MV-4-11 (cell line): ENCODE measurements around the gene MYEOV.

Experiments
- DNase-seq: peaks from one replicate; lab custom pipeline; 2025; lab: John Stamatoyannopoulos, UW

Gene MYEOV

GRCh38 chr11:69293819-69294505 lies at the start of gene MYEOV:
Gene MYEOV, plus strand, starts transcription at chr11:69294155. Its CDS starts 1,200 bp downstream, at chr11:69295355.
- no peak for DNase-seq

DNA sequence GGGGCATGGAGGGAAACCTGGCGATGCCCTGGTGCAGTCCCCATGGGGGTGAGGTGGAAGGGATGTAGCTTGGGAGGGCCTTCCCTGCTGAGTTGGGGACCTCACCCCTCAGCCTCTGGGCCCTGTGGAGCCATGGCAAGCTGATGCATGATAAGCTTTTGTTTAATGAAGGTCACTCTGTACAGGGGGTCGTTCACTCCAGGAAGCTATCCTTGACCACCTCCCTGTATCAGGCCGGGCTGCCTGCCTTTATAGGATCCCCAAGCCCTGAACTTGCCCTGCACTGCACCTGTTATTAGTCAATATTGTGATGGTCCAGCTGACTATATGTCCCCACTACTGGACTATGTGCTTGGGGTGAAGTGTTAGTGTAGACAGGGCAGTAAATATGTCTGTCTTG lies 49.7 kb upstream of the MYEOV start:
- no peak for DNase-seq

DNA sequence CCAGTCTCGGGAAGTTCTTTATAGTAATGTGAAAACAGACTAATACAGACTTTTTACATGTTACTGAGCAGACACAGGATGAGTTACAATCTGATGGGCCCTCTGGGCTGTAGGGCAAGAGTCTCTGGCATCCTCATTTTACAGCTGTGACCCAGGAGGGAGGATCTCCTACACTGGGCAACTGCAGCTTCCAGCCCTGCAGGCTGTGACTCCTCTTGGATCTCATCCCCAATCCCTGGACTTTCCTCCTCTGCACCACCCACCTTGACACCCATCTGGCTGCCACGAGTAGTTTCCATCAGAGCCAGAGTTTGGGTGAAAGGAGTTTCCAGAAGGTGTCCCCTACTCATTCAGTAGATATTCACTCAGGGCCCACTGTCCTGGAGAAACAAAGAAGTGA lies 48.9 kb upstream of the MYEOV start:
- no peak for DNase-seq

DNA sequence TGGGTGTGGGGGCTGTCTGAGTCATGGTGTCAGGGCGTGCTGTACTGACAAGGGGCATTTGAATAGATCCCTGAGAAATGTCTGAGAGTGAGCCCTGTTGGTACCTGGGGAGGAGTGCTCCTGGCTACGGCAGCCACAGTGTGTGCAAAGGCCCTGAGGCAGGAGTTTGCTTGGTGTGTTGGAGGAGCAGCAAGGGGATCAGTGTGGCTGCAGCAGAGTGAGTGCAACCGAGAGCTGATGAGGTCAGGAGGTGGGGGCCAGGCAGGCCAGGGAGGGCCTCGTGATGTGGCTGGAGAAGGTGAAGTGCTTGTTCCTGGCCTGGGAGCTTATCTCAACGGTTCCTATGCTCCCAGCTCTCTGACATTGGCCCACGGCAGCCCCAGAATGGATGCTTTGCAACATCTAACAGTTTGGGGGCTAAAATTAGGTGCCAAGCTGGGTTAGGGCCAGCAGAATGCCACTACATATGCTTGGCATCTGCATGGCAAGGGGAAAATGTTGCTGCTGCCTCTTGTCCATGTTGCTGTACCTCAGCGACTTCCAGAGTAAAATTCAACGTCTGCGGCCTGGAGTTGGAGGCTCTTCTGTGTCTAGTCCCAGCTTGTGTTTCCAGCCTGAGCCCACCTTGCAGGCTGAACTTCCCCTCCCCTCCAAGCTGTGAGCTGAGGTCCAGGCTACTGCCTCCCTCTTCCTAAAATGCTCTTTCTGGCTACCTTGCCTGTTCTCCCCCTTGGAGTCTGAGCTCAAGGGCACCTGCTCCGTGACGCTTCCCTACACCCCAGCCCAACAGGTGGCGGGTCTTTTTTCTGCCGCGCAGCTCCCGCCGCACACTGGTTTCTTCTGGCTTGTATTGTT lies 48.2 kb upstream of the MYEOV start:
- no peak for DNase-seq

DNA sequence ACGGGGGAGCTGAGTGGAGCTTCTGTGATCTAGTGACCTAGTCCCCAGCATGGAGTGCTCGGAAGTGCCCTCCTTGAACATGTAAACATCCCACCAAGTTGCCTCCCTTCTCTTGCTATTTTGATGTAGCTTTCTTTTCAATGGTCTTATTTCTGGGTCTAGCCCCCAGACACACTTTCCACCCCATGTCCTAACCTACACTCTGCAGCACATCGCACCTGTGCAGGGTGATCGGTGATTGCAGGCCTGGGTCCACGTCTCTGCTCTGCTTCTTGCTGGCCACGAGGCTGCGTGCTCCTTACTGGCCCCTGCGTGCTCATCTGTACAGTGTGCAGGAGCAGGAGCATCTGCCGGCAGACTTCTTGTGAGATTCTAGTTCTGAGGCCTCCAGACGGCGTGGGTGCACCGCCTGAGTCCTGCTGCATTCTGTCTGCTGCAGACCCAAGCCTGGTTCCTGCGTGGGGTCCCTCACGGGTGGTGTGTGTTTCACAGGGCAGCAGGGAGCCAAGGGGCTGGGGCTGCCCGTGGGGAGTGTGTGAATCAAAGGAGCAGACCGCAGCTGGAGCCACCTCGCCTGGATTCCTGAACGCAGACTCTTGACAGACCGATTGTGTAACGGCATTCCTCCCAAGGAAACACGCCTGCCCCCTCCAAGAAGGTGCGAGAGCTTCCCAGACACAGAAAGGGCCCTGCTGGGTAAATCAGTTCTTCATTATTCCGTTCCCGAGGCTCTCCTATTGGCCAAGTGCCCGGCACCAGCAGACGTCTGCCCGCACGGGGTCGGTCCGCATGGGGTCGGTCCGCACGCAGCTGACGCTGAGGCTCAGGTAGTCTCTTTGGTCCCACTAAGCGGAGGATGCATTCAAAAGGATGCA lies 44.4 kb upstream of the MYEOV start:
- no peak for DNase-seq

DNA sequence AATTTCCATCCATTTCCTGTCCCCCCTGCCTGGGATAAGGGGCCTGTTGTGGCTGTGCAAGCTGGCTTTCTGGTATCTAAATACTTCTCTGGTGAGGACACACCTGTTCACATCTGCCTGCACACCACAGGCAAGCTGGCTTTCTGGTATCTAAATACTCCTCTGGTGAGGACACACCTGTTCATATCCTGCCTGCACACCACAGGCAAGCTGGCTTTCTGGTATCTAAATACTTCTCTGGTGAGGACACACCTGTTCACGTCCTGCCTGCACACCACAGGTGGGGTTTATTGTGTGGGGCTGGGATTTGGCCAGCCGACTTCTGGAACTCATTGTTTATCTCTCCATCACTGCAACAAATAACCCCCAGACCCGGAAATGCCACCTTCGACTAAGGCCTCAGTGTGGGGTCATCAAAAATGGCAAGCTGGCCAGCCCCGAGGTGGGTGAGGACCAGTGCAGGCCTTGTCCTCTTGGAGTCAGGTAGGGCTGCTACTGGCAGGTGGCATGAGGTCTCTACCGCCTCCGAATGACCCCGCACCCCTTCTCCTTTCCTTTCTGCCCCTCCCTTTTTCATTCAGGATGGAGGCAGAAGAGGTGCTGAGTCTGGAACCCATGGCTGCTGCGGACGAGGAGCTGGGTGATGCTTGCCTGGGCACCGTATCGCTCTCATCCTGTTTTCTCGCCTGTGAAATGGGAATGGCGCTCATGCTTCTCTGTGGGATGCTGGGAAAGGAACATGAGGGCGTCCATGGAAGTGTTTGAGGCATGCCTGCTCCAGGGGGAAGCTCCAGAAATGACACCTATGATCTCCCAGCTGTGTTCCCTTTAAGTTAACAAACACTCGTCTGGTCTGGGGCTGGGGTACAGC lies 43.5 kb upstream of the MYEOV start:
- no peak for DNase-seq

DNA sequence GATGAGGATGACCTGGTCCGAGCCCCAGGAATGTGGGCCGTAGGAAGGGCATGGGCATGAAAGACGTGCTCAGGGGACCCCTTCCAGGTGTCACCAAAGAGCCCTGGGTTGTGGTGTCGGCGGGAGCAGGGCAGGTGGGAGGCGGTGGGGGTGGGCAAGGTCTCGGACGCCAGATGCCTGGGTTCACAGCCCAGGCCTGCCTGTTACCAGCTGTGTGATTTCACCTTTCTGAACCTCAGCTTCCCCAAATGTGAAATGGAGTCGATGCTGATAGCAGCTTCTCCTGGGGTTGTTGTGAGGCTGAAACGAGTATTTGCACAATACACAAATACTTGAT lies 42.9 kb upstream of the MYEOV start:
- DNase-seq: no peak

GRCh38 chr11:69251639-69252489 lies 42.1 kb upstream of the MYEOV start:
- no peak for DNase-seq

DNA sequence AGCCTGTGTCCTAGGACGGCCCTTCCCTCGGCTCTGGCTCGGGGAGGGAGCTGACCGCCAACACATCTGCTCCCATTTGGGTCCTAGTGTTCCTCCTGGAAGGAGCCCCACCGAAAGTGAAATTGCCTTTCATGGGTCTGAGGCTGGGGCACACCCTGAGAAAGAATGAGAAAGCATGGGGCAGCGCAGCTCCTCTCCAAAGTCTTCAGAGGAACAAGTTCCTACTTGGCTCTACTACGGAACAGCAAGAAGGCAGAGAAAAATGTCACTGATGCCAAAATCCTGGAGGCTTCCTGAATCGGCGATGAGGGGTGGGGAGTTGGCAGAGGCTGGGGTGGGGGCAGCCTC lies 41.5 kb upstream of the MYEOV start:
- no peak for DNase-seq

DNA sequence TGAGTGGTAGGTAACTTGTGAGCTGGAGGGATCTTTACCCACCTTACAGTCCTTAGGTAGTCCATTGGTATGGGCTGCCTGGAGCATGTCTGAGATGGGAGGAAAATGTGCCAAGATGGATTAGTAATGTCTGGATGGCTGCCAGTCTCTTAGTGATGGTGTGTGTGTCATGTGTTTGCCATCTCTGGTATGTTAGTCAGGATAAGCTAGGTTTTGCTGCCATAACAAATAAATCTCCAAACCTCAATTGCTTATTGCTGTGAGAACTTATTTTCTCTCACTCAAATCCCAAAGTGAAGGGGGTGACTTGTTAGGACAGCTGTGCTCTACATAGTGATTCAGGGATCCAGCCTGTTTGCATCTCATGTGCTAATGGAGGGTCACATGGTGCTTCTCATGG lies 40.9 kb upstream of the MYEOV start:
- no peak for DNase-seq

DNA sequence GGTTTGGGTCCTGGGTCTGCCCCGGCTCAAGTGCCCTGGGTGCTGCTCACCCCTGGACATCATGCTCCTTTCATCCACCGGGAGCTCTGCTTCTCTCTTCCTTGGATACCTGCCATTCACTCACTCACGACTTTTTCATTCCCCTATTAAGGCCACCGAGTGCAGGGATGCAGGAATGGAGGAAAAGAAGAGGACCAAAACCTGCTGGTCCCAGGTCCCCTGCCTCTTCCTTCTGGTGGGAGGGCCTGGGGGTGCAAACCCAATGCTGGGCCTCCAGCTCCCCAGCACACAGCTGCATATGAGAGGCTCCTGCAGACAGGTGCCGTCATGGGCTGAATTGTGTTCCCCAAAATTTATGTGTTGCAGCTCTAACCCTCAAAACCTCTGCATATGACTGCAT lies 36.8 kb upstream of the MYEOV start:
- no peak for DNase-seq

DNA sequence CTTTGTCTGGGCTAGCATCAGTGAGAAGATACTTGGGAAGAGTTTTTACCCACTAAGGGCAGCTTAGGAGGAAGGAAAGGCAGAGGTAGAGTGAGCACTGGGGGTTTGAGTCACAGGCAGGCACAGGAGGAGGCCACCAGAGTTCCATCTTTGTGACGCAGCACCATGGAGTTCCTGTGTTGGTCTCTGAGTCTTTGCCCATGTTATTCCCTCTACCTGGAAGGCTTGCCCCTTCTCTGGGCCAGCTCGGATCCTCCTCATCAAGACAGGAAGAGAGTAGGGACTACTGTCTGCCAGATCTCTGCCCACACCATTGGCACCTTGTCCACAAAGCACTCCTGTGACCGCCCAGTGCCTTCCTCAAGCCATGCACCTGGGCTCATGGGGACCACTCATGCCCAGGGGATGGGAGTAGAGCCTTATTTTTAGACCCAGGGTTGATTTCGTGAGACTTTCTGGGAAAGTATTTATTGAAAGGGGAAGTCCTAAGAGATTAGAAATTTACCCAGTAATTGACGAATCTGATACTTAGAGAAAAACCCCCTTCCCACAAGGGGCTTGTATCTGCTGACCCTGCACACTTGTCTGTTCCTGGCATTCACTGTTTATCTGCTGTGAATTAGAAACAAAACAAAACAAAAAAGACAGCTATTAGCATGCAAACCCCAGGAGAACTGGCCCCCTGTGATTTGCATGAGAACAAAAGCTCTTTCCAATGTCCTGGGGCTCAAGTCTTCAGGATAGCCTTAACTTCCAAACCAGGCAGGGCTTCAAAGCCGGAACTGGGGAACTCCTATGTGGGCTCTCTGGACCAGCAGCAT lies 35.9 kb upstream of the MYEOV start:
- DNase-seq: no peak

- DNase-seq: no peak
Measured at GRCh38 chr11:69259096-69259495, 34.9 kb upstream of the MYEOV start.

DNA sequence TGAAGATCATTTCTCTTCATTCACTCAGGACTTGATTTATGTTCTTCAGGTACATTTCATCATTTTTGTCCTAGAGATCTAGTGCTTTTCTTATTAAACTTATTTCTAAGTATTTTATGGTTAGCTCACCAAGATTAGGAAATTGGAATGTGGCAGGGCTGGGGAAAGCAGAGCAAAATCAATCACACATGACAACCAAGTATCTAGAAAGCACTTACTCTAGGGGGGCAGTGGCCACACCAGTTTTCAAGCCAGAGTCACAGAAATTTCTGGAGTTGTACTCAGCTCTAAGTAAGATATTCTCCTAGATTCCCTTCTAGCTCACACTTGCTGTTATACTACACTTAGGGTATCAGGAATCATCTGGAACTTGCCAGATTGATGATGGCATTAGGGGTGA lies 33.3 kb upstream of the MYEOV start:
- no peak for DNase-seq

- no peak for DNase-seq
Measured at GRCh38 chr11:69261116-69261515, 32.8 kb upstream of the MYEOV start.

- DNase-seq: no peak
Measured at GRCh38 chr11:69262918-69263735, 30.8 kb upstream of the MYEOV start.

GRCh38 chr11:69263736-69264052 lies 30.3 kb upstream of the MYEOV start:
- no peak for DNase-seq

DNA sequence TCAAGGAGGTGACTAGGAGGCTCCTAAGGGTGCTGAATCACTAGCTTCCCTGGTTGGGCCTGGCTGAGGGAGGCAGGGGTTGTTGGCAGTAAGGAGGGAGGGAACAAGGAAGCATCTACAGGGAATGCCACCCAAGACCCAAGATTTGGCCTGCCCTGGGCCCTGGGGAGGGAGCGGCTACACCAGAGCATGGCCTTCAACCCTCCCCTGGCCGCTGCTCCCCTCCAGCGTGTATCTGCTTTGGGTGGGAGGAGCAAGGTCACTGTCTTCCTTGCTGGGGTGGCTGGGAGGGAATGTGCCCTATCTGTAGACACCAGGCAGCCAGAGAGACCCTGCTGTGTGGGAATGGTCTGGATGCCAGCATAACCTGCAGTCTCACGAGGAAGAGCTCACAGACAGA lies 29.5 kb upstream of the MYEOV start:
- no peak for DNase-seq

DNA sequence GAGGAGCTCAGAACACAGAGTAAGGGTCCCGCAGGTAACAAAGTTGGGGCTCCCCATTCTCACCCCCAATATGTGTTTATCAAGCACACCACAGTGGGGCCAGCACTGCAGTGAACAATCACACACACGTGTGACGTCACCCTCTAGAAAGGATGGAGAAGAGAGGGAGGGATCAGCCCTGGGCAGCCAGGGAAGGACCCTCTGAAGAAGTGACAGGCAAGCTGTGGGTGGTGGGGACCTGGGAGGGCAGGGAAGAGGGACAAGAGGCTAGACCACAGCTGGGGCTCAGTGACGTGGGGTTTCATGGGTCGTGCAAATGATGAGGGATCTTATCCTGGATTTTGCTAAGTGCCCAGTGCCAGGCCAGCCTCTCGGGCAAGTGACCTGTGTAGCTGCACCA lies 28.7 kb upstream of the MYEOV start:
- DNase-seq: no peak
